ENCODE measurements around the gene GUCY2C.
A peak's percentile ranks its signal among the peaks of the same experiment; 100 is the strongest.

GUCY2C gene

DNA sequence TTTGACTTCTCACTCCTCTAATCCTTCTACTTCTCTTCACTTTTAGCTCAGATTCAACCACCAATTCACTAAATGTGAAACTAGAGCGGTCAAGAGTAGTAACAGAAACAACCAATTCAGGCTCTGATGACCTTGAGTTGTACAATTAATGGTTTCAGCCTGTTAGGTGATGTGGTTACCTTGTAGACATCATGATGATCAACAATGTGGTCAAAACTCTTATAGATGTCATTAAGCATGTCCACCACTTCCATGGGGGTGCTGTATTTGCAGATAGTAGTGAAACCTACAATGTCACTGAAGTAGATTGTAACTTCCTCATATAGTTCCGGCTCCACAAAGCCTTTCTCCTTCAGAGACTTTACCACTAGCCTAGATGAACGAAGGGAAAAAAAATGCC, 74.6 kb downstream of the GUCY2C start:
- peak; percentile 35 for DNase-seq (ENCODE audit: low spot score)

DNA sequence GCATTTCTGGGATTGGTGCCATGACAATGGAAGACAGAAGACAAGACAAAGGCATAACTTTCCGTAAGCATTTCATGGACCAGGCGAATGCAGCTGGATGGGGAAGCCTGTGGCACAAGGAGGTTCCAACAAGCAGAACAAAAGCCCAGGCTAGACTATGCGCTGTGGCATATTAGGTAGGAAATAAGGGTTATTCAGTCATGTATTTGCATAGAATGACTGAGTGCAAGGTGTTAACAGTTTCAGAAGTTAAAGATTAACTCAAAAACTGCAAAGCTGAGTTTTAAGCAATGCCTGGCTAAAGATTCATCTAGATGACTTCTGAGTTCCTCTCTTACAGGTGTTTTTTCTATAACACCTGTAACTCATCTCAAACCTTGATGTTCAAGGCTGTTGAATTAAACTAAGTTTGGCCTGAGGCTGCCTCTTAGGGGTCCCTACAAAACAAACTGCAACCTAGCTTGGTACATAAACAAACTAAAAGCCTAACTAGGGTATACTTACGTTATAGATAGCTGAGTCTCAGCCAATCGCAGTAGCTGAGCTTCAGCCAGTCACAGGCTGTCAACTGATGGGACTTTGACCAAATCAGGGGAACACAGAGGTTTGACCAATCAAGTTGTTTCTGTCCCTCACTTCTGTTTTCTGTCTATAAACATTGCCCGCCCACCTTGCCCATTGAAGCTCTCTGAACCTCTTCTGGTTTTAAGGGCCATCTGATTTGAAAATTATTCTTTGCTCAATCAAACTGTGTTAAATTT, 76.5 kb downstream of the GUCY2C start:
- no peak for DNase-seq (ENCODE audit: low spot score)

DNA sequence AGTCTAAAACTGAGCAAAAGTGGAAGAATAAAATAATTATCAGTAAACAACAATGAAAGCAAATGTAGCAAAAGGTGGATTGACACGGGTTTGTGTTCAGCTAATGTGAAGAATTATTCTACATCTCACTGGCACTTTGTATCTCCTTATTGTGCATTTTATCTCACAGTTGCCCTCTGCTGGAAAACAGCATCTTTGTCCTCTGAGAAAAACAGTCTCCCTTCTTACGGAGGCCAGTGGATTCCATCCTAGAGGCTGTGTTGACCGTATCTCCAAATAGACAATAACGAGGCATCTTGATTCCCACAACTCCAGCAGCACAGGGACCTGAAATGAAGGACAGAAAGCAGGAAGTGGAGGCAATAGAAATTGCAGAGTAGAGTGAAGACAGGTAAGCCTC, 77.4 kb downstream of the GUCY2C start:
- DNase-seq (ENCODE audit: low spot score), result peak; percentile 19

DNA sequence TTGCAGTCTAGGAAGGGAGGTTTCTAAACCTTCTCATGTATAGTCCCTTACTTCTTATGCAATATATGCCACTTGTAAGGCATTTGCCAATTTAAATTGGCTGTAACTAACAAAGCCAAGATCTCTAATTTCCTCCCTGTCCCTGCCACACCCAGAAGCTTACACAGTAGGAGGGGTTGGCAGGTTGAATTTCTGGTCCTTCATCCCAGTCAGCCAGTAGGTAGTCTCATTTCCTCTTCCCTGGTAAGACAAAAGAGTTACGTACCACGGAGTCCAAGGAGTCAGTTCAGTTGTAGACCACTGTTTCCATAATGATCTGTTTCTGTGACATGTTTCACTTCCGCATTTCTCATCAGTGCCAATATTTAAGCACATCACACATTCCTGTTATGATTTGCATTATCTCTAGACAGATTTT, 81.7 kb downstream of the GUCY2C start:
- peak; percentile 61 for DNase-seq (ENCODE audit: low spot score)

- DNase-seq (ENCODE audit: low spot score), result peak; percentile 64
Measured at GRCh38 chr12:14613718-14614117, 82.7 kb downstream of the GUCY2C start.

GRCh38 chr12:14612898-14613445, 83.4 kb downstream of the GUCY2C start:
- DNase-seq (ENCODE audit: low spot score), result no peak

DNA sequence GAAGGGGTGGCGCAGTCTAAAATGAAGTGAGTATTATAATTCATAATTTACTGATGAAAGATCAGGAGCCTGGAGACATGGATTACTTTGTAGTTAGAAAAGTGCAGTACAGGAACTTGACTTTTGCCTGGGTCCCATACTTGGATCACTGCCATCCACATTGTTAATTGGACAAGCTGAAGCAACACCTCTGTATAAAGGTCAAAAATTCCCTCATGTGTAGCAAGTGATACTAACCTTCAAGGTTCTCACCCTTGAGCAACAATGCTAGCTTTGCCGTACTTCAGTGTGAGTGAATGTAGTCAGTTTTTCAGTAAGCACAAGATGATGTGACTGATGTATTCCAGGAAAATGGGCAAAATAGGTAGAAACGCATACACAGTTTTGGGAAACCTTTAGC, 84.1 kb downstream of the GUCY2C start:
- DNase-seq (ENCODE audit: low spot score), result no peak

DNA sequence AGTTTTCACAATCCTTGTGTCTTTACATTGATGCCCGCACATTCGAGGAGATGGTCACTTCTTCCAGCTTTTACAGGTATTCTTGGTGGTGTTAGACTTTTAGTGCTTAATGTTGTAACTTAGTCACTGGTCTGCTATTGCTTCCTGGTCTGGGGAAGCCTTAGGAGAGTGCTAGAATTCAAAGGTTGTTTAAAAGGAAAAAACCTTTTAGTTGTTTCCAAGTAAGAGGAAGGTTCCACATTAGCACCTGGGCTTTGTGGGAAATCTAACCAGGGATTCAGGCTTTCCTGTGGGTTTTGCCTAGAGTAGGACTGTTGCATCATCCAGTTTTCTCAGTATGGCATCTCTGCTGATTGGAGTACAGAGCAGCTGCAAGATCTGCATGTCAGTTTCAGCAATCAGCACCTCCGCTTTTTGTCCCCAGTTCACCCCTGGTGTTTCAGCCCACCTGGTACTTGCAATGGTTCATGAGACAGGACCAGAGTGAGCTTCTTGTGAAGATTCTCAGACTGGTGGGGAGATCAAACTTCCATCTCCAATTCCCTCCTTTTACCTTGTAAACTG, 84.7 kb downstream of the GUCY2C start:
- DNase-seq (ENCODE audit: low spot score), result no peak

DNA sequence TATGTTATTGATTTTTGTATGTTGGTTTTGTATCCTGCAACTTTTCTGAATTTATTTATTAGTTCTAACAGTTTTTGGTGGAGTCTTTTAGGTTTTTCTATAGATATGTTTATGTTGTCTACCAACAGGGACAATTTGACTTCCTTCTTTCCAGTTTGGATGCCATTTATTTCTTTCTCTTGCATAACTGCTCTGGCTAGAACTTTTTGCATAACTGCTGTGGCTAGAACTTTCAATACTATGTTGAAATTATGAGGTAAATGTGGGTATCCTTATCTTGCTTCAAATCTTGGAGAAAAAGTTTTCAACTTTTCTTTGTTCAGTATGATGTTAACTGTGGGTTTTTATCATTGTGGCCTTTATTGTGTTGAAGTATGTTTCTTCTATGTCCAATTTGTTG, 88.8 kb downstream of the GUCY2C start:
- DNase-seq (ENCODE audit: low spot score), result no peak

DNA sequence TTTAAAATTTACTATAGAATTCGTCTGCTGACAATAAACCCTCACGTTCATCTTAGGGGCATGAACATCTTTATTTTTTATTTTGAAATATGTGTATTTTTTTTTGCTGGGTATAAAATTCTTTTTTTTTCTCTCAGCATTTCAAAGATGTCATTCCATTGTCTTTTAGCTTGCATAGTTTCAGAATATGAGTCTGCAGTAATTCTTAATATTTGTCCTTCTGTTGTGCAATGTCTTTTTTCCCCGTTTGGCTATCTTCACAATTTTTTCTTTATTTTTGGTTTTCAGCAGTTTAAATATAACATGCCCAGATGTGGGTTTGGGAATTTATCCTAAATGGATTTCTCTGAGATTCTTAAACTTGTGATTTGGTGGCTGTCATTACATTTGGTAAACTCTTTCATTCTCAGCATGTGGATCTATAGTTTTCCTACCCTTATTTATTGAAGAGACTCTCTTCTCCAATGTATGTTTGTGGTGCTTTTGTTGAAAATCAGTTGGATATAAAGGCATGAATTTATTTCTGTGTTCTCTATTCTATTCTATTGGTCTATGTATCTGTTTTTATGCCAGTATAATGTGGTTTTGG, 90.9 kb downstream of the GUCY2C start:
- no peak for DNase-seq (ENCODE audit: low spot score)

- DNase-seq (ENCODE audit: low spot score), result no peak
Measured at GRCh38 chr12:14601692-14602478, 94.5 kb downstream of the GUCY2C start.

GRCh38 chr12:14597480-14597879, 98.9 kb downstream of the GUCY2C start:
- no peak for DNase-seq (ENCODE audit: low spot score)

DNA sequence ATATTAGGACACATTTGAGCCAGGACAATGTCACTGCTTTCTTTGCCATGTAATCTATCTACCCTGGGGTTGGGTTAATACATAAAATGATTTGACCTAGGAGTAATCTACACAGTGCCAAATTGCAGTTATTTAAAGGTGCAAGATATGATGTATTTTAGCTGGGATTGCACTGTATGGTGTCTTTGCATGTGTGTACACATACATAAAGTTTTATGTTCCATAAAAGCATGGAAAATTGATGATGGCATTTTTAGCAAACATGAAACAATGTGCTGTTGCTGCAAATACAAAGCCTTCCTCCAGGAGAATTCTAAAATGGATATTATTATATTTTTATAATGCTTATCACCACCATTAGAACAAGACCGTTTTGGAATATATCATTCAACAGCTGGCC, 104.7 kb downstream of the GUCY2C start:
- DNase-seq (ENCODE audit: low spot score), result no peak

DNA sequence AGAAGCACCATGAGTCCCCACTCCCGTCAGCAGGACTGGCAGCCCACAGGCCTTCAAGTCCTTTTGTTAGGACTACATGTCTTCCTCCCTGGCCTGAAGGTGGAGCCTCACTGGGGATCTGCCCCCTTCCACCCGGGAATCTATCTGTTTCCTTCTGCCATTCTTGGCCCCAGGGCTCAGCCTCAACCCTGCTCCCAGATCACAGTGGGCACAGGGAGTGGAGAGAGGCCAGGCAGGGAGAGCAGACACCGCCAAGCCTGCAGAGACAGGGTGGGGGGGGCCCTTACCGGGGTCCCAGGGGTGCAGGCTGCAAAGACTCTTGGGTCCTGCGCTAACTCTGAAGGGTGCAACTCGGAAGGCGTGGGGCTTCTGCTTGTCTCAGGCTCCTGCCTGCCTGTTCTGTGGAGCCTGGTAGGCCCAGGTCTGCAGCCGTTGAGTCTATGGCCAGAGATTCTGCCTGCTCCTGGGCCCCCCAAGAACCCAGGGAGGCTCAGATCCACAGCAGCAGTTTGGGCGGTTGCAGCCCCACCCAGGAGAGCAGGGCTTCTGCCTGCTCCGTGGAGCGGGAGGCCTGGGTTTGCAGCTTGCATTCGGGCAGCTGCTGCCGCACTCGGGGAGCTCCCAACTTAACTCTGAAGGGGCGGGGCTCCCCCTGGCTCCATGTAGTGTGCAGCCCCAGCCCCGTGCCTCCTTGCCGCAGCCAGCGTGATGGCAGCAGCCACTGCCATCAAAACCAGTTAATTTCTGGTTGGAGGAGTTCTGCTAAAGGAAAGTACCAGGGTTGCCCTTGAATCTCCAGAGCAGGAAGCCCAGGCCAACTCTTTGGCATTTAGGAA, 107.0 kb downstream of the GUCY2C start:
- DNase-seq (ENCODE audit: low spot score), result no peak

- DNase-seq (ENCODE audit: low spot score), result no peak
Measured at GRCh38 chr12:14588571-14588970, 107.8 kb downstream of the GUCY2C start.

GRCh38 chr12:14578646-14579045, 117.8 kb downstream of the GUCY2C start:
- DNase-seq (ENCODE audit: low spot score), result no peak

DNA sequence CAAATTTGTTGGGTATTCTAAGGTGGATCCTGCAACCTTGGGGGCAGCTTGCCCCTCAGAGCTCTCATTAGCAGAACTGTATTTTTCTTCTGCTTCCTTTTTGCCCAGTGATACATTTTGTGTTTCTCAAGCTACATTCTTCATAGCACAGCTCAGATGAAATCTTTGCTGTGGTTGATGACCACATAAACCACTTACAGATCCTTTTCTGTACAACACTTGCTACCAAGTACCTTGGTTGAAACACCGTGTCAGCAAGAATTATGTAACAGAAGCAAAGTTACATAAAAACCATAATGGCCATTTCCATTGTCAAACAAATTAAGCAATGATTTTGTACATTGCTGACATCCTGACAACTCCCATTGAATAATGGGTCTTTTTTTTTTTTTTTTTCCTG, 119.1 kb downstream of the GUCY2C start:
- no peak for DNase-seq (ENCODE audit: low spot score)

DNA sequence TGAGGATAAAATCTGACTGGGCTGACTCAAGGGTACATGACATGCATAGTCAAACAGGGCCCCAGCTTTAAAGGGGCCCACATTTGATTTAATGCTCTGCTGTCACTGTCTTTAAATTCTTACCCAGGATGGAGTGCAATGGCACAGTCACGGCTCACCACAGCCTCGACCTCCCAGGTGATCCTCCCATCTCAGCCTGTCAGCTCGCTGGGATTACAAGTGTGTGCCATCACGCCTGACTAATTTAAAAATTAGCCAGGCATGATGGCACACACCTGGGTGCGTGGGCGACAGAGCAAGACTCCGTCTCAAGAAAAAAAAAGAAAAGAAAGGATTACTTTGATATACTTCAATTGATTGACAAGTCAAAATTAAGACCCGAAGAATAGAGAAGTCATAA, 119.5 kb downstream of the GUCY2C start:
- no peak for DNase-seq (ENCODE audit: low spot score)

DNA sequence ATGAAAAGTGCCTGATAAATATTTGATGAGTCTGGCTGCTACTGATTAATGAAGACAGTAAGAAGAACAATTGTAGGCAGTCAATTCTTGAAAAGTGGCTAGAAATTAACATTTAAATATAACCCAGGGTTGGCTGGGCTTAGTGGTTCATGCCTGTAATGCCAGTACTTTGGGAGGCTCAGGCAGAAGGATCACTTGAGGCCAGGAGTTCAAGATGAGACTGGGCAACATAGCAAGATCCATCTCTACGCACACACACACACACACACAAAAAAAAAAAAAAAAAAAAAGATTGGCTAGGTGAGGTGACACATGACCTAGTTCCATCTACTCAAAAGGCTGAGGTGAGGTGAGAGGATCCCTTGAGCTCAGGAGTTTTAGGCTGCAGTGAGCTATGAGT, 120.8 kb downstream of the GUCY2C start:
- DNase-seq (ENCODE audit: low spot score), result no peak

DNA sequence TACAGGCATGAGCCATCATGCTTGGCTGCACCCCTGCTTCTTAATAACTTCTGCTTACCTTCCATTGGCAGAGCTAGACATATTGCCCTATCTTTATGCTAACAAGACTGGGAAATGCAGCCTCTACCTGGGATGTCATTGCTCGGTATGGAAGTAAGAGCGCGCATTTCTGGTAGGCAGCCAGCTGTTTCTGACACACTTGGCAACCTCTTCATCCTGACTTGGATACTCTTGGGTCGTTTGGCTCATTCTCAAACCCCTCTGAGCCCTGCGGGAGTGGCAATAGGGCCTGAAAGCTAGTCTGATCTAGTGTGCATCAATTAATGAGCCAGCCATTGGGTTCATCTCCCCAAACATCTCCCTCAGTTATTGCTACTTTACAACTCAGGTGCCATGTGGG, 123.3 kb downstream of the GUCY2C start:
- no peak for DNase-seq (ENCODE audit: low spot score)

DNA sequence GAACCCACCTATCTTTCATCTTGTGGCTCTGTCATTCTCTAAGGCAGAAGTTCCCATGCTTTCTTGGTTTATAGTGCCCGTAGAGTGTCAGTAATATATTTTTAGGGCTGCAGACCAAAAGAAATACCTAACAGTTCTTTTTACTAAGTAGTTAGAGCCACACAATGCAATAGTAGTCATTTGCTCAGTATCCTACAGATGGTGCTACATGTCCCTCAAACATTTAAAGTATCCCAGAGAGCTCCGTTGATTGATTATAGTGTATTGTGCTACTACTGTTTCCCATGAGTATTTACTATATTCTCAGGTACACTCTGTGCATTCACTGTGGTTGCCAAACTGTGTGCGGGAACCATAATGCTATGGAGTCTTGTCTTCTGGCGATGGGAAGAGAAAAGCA, 124.0 kb downstream of the GUCY2C start:
- DNase-seq (ENCODE audit: low spot score), result no peak

GRCh38 chr12:14571779-14572178, 124.6 kb downstream of the GUCY2C start:
- no peak for DNase-seq (ENCODE audit: low spot score)

Data from germinal center (tissue), 1 donor.